Neutrophil (primary cell): ENCODE measurements around the gene PIEZO1.

Source experiments
- H3K27ac ChIP-seq: fragments of 200-600 bp; sonication (generic); 2 replicates; pipeline ENCODE4 v1.5.1; 2016; ENCODE audit warnings: mild to moderate bottlenecking, moderate library complexity
- H3K27me3 ChIP-seq: fragments of 200-600 bp; sonication (generic); 2 replicates; pipeline ENCODE4 v1.6.0; 2016; ENCODE audit warnings: mild to moderate bottlenecking
- H3K36me3 ChIP-seq: fragments of 200-600 bp; sonication (generic); 2 replicates; pipeline ENCODE4 v1.5.1; 2017
- H3K4me1 ChIP-seq, 2 experiments: fragments of 200-600 bp in 1 of 2; sonication (generic) in 1 of 2; 1 replicate in 1 of 2; 2 replicates in 1 of 2; pipeline versions ENCODE4 v1.5.1 to v1.6.1; 2013 to 2016; ENCODE audit warnings: low read depth in 1 of 2, low read length in 1 of 2, mild to moderate bottlenecking in 1 of 2, moderate library complexity in 1 of 2; ENCODE audit not compliant: control insufficient read depth in 1 of 2, insufficient read depth in 1 of 2
- H3K4me3 ChIP-seq, 2 experiments: fragments of 200-600 bp in 1 of 2; sonication (generic) in 1 of 2; 1 replicate in 1 of 2; 2 replicates in 1 of 2; pipeline ENCODE4 v1.5.1; 2013 to 2016; ENCODE audit warnings: low read depth in 1 of 2, low read length in 1 of 2, mild to moderate bottlenecking in 1 of 2, moderate library complexity in 1 of 2
- H3K9me3 ChIP-seq: fragments of 200-600 bp; sonication (generic); 2 replicates; pipeline ENCODE4 v1.5.1; 2016
- CTCF ChIP-seq: fragments of 200-600 bp; sonication (generic); IDR thresholded peaks from 2 replicates; pipeline ENCODE4 v1.5.1; 2016; ENCODE audit warnings: antibody characterized with exemption

The PIEZO1 gene

GRCh38 chr16:88807142-88807625 is 22.2 kb upstream of the PIEZO1 start:
- Histone ChIP-seq H3K4me3 (no peak overlapping the region), H3K9me3 (no peaks in the 10 kb centered on the region), H3K27ac (no peak overlapping the region), H3K36me3 (peaks cover 10% of the 10 kb centered on the region), H3K27me3 (no peaks in the 10 kb centered on the region), H3K4me1 (peaks cover 43% of the 10 kb centered on the region in 2 experiments)
- no peak for TF ChIP-seq CTCF

DNA sequence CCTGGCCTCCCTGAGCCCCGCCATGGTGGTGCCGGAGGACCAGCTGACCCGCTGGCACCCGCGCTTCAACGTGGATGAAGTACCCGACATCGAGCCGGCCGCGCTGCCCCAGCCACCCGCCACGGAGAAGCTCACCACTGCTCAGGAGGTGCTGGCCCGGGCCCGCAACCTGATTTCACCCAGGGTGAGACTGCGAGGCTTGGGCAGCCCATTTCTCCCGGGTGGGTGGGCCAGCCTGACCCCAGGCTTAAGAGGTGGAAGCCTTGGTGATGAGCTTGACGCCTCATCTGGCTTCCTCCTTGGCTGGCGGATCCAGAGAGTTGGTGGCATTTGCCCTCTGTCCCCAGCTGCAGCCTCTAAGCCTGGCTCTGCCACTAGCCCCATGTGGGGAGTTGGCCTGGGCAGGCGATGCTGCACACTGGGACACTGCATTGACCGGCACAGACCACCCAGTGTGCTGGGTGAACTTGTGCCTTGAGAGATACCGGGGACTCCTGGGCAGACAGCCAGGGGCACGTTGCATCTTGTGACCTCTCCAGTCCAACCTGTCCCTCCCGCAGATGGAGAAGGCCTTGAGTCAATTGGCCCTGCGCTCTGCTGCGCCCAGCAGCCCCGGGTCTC is 21.6 kb upstream of the PIEZO1 start:
- H3K27ac ChIP-seq, result no peak overlapping the region
- H3K4me3 ChIP-seq, result no peak overlapping the region
- H3K36me3 ChIP-seq, result peaks cover 10% of the 10 kb centered on the region
- H3K27me3 ChIP-seq, result no peaks in the 10 kb centered on the region
- peaks cover 43 to 44% of the 10 kb centered on the region in 2 experiments for H3K4me1 ChIP-seq
- H3K9me3 ChIP-seq, result no peaks in the 10 kb centered on the region
- TF ChIP-seq CTCF, result no peak

DNA sequence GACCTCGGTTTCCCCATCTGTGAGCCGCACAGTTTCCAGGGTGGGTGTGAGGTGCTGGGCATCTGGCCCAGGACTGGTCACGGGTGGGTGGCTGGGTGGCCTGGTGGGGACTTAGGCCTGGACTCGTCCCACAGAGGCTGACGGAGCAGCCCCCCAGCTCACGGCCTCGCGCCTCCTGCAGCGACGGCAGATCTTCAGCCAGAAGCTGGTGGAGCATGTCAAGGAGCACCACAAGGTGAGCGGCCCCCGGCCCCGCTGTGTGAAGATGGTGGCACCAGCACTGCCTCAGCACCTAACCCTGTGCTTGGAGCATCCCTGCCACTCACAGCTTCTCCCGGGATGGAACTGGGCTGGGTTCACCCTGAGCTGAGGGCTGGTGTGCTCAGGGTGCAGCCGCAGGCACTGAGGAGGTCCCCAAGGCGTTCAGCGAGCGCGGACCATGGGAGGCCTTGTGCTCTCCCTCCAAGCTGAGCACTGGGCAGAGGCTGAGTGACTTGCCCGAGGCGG is 20.9 kb upstream of the PIEZO1 start:
- Histone ChIP-seq H3K4me1 (peaks cover 36 to 40% of the 10 kb centered on the region in 2 experiments), H3K27ac (no peak overlapping the region), H3K27me3 (no peaks in the 10 kb centered on the region), H3K4me3 (no peak overlapping the region), H3K36me3 (peaks cover 10% of the 10 kb centered on the region), H3K9me3 (no peaks in the 10 kb centered on the region)
- TF ChIP-seq CTCF, result no peak

- Histone ChIP-seq H3K27ac (no peak overlapping the region), H3K27me3 (no peaks in the 10 kb centered on the region), H3K4me1 (peaks cover 32 to 34% of the 10 kb centered on the region in 2 experiments), H3K36me3 (peaks cover 10% of the 10 kb centered on the region), H3K4me3 (no peak overlapping the region), H3K9me3 (no peaks in the 10 kb centered on the region)
- no peak for TF ChIP-seq CTCF
These were observed 20.3 kb upstream of the PIEZO1 start for GRCh38 chr16:88805340-88805715.

- TF ChIP-seq CTCF, result no peak
- H3K27ac ChIP-seq, result no peak overlapping the region
- peaks cover 10% of the 10 kb centered on the region for H3K36me3 ChIP-seq
- no peaks in the 10 kb centered on the region for H3K9me3 ChIP-seq
- peaks cover 32 to 35% of the 10 kb centered on the region in 2 experiments for H3K4me1 ChIP-seq
- peak overlapping the region in 1 of 2 experiments; percentile 82 for H3K4me3 ChIP-seq
- H3K27me3 ChIP-seq, result no peaks in the 10 kb centered on the region
These were observed 19.7 kb upstream of the PIEZO1 start for GRCh38 chr16:88804552-88805339.
